ENCODE measurements around the gene BCAS3.

Gene BCAS3

GRCh38 chr17:61208301-61209105 is 530.9 kb downstream of the BCAS3 start:
- peak overlapping the region; percentile 45 for H3K9ac ChIP-seq (ENCODE audit: low read length)

GRCh38 chr17:61209106-61209439 is 531.4 kb downstream of the BCAS3 start:
- Histone ChIP-seq H3K27me3 (ENCODE audit: control insufficient read depth, insufficient read depth, low read length) (no peaks in the 10 kb centered on the region), H3K9me3 (ENCODE audit: control insufficient read depth, low read length) (no peaks in the 10 kb centered on the region)

More at GRCh38 chr17:61208301-61209105, 530.9 kb downstream of the BCAS3 start:
- no peaks in the 10 kb centered on the region for H3K9me3 ChIP-seq (ENCODE audit: control insufficient read depth, low read length)
- H3K36me3 ChIP-seq (ENCODE audit: control insufficient read depth, insufficient read depth, low read length) = no peaks in the 10 kb centered on the region
- H3K27me3 ChIP-seq (ENCODE audit: control insufficient read depth, insufficient read depth, low read length) = no peaks in the 10 kb centered on the region
- no peaks in the 10 kb centered on the region for H3K4me1 ChIP-seq (ENCODE audit: control insufficient read depth, insufficient read depth, low read length)
- H3K4me3 ChIP-seq (ENCODE audit: low read length) = peak overlapping the region; percentile 56

GRCh38 chr17:61209525-61209924 is 531.9 kb downstream of the BCAS3 start:
- Histone ChIP-seq H3K27me3 (ENCODE audit: control insufficient read depth, insufficient read depth, low read length) (no peaks in the 10 kb centered on the region), H3K9me3 (ENCODE audit: control insufficient read depth, low read length) (no peaks in the 10 kb centered on the region), H3K4me3 (ENCODE audit: low read length) (no peak overlapping the region), H3K9ac (ENCODE audit: low read length) (no peak overlapping the region), H3K4me1 (ENCODE audit: control insufficient read depth, insufficient read depth, low read length) (no peaks in the 10 kb centered on the region), H3K36me3 (ENCODE audit: control insufficient read depth, insufficient read depth, low read length) (no peaks in the 10 kb centered on the region)

More at GRCh38 chr17:61209106-61209439, 531.4 kb downstream of the BCAS3 start:
- H3K9ac ChIP-seq (ENCODE audit: low read length) = no peak overlapping the region
- H3K4me1 ChIP-seq (ENCODE audit: control insufficient read depth, insufficient read depth, low read length) = no peaks in the 10 kb centered on the region
- H3K4me3 ChIP-seq (ENCODE audit: low read length) = no peak overlapping the region
- no peaks in the 10 kb centered on the region for H3K36me3 ChIP-seq (ENCODE audit: control insufficient read depth, insufficient read depth, low read length)

GRCh38 chr17:61211236-61211635 is 533.6 kb downstream of the BCAS3 start:
- Histone ChIP-seq H3K9me3 (ENCODE audit: control insufficient read depth, low read length) (no peaks in the 10 kb centered on the region), H3K4me1 (ENCODE audit: control insufficient read depth, insufficient read depth, low read length) (no peaks in the 10 kb centered on the region), H3K27me3 (ENCODE audit: control insufficient read depth, insufficient read depth, low read length) (no peaks in the 10 kb centered on the region), H3K36me3 (ENCODE audit: control insufficient read depth, insufficient read depth, low read length) (no peaks in the 10 kb centered on the region), H3K9ac (ENCODE audit: low read length) (no peak overlapping the region), H3K4me3 (ENCODE audit: low read length) (no peak overlapping the region)

- Histone ChIP-seq H3K27me3 (ENCODE audit: control insufficient read depth, insufficient read depth, low read length) (no peaks in the 10 kb centered on the region), H3K9ac (ENCODE audit: low read length) (no peak overlapping the region), H3K36me3 (ENCODE audit: control insufficient read depth, insufficient read depth, low read length) (no peaks in the 10 kb centered on the region), H3K4me1 (ENCODE audit: control insufficient read depth, insufficient read depth, low read length) (no peaks in the 10 kb centered on the region), H3K9me3 (ENCODE audit: control insufficient read depth, low read length) (no peaks in the 10 kb centered on the region), H3K4me3 (ENCODE audit: low read length) (no peak overlapping the region)
Measured at GRCh38 chr17:61212655-61213054, 535.0 kb downstream of the BCAS3 start.

- Histone ChIP-seq H3K9ac (ENCODE audit: low read length) (no peak overlapping the region), H3K4me1 (ENCODE audit: control insufficient read depth, insufficient read depth, low read length) (no peaks in the 10 kb centered on the region), H3K9me3 (ENCODE audit: control insufficient read depth, low read length) (no peaks in the 10 kb centered on the region), H3K27me3 (ENCODE audit: control insufficient read depth, insufficient read depth, low read length) (no peaks in the 10 kb centered on the region), H3K4me3 (ENCODE audit: low read length) (no peak overlapping the region), H3K36me3 (ENCODE audit: control insufficient read depth, insufficient read depth, low read length) (no peaks in the 10 kb centered on the region)
Measured at GRCh38 chr17:61214753-61215152, 537.1 kb downstream of the BCAS3 start.

GRCh38 chr17:61216066-61216465 is 538.4 kb downstream of the BCAS3 start:
- Histone ChIP-seq H3K36me3 (ENCODE audit: control insufficient read depth, insufficient read depth, low read length) (no peaks in the 10 kb centered on the region), H3K9me3 (ENCODE audit: control insufficient read depth, low read length) (no peaks in the 10 kb centered on the region), H3K27me3 (ENCODE audit: control insufficient read depth, insufficient read depth, low read length) (no peaks in the 10 kb centered on the region), H3K4me3 (ENCODE audit: low read length) (no peak overlapping the region), H3K9ac (ENCODE audit: low read length) (no peak overlapping the region), H3K4me1 (ENCODE audit: control insufficient read depth, insufficient read depth, low read length) (no peaks in the 10 kb centered on the region)

GRCh38 chr17:61217878-61218437 is 540.3 kb downstream of the BCAS3 start:
- Histone ChIP-seq H3K27me3 (ENCODE audit: control insufficient read depth, insufficient read depth, low read length) (no peaks in the 10 kb centered on the region), H3K9ac (ENCODE audit: low read length) (no peak overlapping the region), H3K36me3 (ENCODE audit: control insufficient read depth, insufficient read depth, low read length) (no peaks in the 10 kb centered on the region), H3K4me1 (ENCODE audit: control insufficient read depth, insufficient read depth, low read length) (no peaks in the 10 kb centered on the region), H3K4me3 (ENCODE audit: low read length) (no peak overlapping the region), H3K9me3 (ENCODE audit: control insufficient read depth, low read length) (no peaks in the 10 kb centered on the region)

- no peak overlapping the region for H3K4me3 ChIP-seq (ENCODE audit: low read length)
- no peaks in the 10 kb centered on the region for H3K36me3 ChIP-seq (ENCODE audit: control insufficient read depth, insufficient read depth, low read length)
- no peak overlapping the region for H3K9ac ChIP-seq (ENCODE audit: low read length)
- H3K9me3 ChIP-seq (ENCODE audit: control insufficient read depth, low read length) = no peaks in the 10 kb centered on the region
- H3K27me3 ChIP-seq (ENCODE audit: control insufficient read depth, insufficient read depth, low read length) = no peaks in the 10 kb centered on the region
- no peaks in the 10 kb centered on the region for H3K4me1 ChIP-seq (ENCODE audit: control insufficient read depth, insufficient read depth, low read length)
Measured at GRCh38 chr17:61218438-61218837, 540.8 kb downstream of the BCAS3 start.

GRCh38 chr17:61219460-61219859 is 541.8 kb downstream of the BCAS3 start:
- no peaks in the 10 kb centered on the region for H3K9me3 ChIP-seq (ENCODE audit: control insufficient read depth, low read length)
- H3K4me1 ChIP-seq (ENCODE audit: control insufficient read depth, insufficient read depth, low read length) = no peaks in the 10 kb centered on the region
- H3K4me3 ChIP-seq (ENCODE audit: low read length) = no peak overlapping the region
- H3K27me3 ChIP-seq (ENCODE audit: control insufficient read depth, insufficient read depth, low read length) = no peaks in the 10 kb centered on the region
- H3K36me3 ChIP-seq (ENCODE audit: control insufficient read depth, insufficient read depth, low read length) = no peaks in the 10 kb centered on the region
- H3K9ac ChIP-seq (ENCODE audit: low read length) = no peak overlapping the region

- no peak overlapping the region for H3K9ac ChIP-seq (ENCODE audit: low read length)
- H3K36me3 ChIP-seq (ENCODE audit: control insufficient read depth, insufficient read depth, low read length) = no peaks in the 10 kb centered on the region
- peaks cover 6% of the 10 kb centered on the region for H3K4me1 ChIP-seq (ENCODE audit: control insufficient read depth, insufficient read depth, low read length)
- no peaks in the 10 kb centered on the region for H3K27me3 ChIP-seq (ENCODE audit: control insufficient read depth, insufficient read depth, low read length)
- no peaks in the 10 kb centered on the region for H3K9me3 ChIP-seq (ENCODE audit: control insufficient read depth, low read length)
- H3K4me3 ChIP-seq (ENCODE audit: low read length) = no peak overlapping the region
Measured at GRCh38 chr17:61221181-61221580, 543.5 kb downstream of the BCAS3 start.

GRCh38 chr17:61221597-61222471 is 544.2 kb downstream of the BCAS3 start:
- no peaks in the 10 kb centered on the region for H3K9me3 ChIP-seq (ENCODE audit: control insufficient read depth, low read length)
- no peaks in the 10 kb centered on the region for H3K27me3 ChIP-seq (ENCODE audit: control insufficient read depth, insufficient read depth, low read length)
- H3K36me3 ChIP-seq (ENCODE audit: control insufficient read depth, insufficient read depth, low read length) = no peaks in the 10 kb centered on the region
- no peak overlapping the region for H3K4me3 ChIP-seq (ENCODE audit: low read length)
- peaks cover 6% of the 10 kb centered on the region for H3K4me1 ChIP-seq (ENCODE audit: control insufficient read depth, insufficient read depth, low read length)
- H3K9ac ChIP-seq (ENCODE audit: low read length) = no peak overlapping the region
